ENCODE data around the gene SLC35E1.
"Not testable (repeated sequence)": the region's sequence is repeated elsewhere in the genome, so short reads cannot be mapped to it uniquely, and the experiment has no call there.

Gene SLC35E1

DNA sequence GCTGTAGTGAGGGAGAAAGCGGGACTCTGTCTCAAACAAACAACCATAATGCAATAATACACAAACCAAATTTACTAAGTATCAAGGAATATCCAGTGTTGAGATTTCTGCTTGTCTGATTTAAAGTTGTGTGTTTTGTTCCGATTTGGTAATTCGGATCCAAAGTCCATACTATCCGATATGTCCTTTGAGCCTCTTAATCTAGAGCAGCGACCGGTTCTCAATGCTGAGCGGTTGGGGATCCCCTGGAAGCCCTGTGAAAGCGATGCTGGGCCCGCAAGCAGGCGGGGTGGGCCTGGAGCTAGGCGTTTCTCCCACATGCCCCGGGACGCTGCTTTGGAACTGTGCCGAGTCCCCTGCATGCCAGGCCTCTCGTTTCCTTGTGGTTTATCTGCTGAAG, 55.8 kb downstream of the SLC35E1 start:
- DNase-seq, result no peak
- intact Hi-C loops (cut with DNase I), result no loop called here

DNA sequence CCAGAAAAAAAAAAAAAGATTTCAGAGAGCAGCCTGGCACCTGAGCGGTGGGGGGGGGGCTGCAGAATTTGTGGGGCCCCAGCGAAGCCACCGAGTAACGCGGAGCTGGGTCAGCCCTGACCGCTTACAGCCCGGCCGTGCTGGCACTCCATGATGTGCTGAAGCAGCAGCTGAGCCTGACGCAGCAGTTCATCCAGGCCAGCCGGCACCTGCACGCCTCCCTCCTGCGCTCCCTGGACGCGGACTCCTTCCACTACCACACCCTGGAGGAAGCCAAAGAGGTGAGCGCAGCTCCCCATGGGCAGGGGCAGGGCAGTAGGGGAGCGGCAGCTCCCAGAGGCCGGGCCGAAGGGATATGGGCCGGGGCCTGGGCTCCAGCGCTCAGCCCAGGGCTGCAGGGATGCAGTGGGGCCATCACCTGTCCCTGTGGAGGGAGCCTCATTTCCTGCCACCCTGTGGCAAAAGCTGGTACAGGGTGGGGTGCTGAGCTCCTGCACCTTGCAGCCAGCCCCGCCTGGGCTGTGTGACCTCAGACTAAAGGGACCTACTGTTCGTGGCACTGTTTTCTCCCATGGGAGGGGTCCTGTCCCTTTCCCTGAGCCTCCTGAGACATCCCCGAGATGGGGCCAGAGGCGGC, 57.7 kb downstream of the SLC35E1 start:
- no peak for DNase-seq
- intact Hi-C loops (cut with DNase I), result no loop called here

- DNase-seq; intact Hi-C loops (cut with DNase I): not testable (repeated sequence)
Observed at GRCh38 chr19:16512611-16513010, 59.6 kb downstream of the SLC35E1 start.

DNA sequence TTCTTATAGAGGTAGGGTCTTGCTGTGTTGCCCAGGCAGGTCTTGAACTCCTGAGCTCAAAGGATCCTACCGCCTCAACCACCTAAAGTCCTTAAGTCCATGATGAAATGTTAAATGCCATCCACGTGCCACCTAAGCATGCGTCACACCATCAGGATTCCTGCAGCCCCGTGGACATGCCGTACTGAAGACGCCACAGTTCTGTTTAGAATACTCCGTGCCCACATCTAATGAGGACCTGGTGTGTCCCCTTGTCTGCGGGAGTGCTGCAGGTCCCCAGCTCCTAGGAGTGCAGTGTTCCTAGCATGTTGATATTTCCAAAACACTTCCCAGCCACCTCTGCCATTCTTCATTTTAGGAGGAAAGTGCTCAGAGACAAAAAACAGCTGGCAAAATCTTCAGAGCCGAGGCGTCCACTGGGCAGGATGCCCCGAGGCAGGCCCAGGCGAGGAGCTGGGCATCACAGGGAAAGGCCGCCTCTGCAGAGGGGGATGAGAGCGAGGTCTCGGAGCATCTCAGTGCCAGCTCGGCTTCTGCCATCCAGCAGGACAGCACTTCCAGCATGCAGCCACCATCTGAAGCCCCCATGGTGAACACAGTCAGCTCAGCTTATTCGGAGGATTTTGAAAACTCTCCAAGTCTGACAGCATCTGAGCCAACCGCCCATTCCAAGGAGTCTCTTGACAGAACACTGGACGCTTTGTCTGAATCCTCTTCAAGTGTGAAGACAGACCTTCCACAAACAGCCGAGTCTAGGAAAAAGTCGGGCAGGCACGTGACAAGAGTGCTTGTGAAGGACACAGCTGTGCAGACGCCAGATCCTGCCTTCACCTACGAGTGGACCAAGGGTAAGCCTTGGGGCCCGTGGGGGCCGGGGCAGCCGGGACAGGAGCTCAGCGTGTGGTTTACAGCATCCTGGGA, 62.8 kb downstream of the SLC35E1 start:
- peak in 41 of 42 donors; percentile 22 to 80 (median 55) for DNase-seq

GRCh38 chr19:16508546-16508945, 63.7 kb downstream of the SLC35E1 start:
- intact Hi-C loops (cut with DNase I), result no loop called here
- DNase-seq, result no peak

More for the DNA sequence above, 62.8 kb downstream of the SLC35E1 start:
- intact Hi-C loops (cut with DNase I), result no loop called here

- DNase-seq, result no peak
- intact Hi-C loops (cut with DNase I), result no loop called here
Observed at GRCh38 chr19:16506961-16507360, 65.3 kb downstream of the SLC35E1 start.

GRCh38 chr19:16506161-16506560, 66.1 kb downstream of the SLC35E1 start:
- DNase-seq; intact Hi-C loops (cut with DNase I): not testable (repeated sequence)

DNA sequence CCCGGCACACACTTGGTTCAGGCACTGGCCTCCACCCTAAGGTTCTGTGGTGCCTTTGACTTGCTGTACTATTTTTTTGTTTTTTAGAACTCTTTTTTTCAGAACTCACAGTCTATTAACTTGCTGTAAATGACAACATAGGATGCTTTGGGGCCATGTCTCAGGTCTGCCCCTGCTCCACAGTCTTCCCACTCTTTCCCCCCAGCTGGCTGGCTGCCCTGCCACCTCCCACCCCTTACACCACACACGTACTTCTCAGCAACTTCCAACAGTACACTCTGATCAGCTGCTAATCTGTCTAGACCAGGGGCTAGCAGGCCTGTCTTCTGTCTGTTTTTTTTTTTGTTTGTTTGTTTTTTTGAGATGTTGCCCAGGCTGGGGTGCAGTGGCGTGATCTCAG, 67.9 kb downstream of the SLC35E1 start:
- intact Hi-C loops (cut with DNase I), result no loop called here
- DNase-seq, result no peak
